Calu3 (cell line): ENCODE measurements around the gene MSL2. TPM values are rescaled to one million over a fixed set of nuclear protein-coding genes. Genes with fewer than 3 reads are reported as not detected.

Experiments
- BruUV-seq: library from RNA; stranded (reverse); fragments of 400-500 nt; replicated peaks from 2 replicates; lab custom pipeline; 2021; lab: Mats Ljungman, UMichigan
- CTCF ChIA-PET: fragments of 300-600 bp; sonication (Branson Sonifier 250); formaldehyde crosslinking; loops from one replicate; lab custom pipeline; 2022; ENCODE audit warnings: antibody characterized with exemption; lab: Charles Lee
- DNase-seq: peaks from one replicate; pipeline ENCODE4 v3.0.0; 2022
- H3K27ac Mint-ChIP-seq: one replicate; pipeline ENCODE4 v1.8.0; 2022; ENCODE audit warnings: mixed read lengths; ENCODE audit not compliant: unreplicated experiment
- H3K27me3 Mint-ChIP-seq: one replicate; pipeline ENCODE4 v1.8.0; 2022; ENCODE audit warnings: mixed read lengths; ENCODE audit not compliant: unreplicated experiment
- H3K36me3 Mint-ChIP-seq: one replicate; pipeline ENCODE4 v1.8.0; 2022; ENCODE audit warnings: mild to moderate bottlenecking, moderate library complexity, mixed read lengths; ENCODE audit not compliant: insufficient read depth, unreplicated experiment
- H3K4me1 Mint-ChIP-seq: one replicate; pipeline ENCODE4 v1.8.0; 2022; ENCODE audit warnings: mild to moderate bottlenecking, low read depth, mixed read lengths; ENCODE audit not compliant: unreplicated experiment
- H3K4me3 Mint-ChIP-seq: one replicate; pipeline ENCODE4 v1.8.0; 2022; ENCODE audit warnings: mild to moderate bottlenecking, low read depth, moderate library complexity, mixed read lengths; ENCODE audit not compliant: unreplicated experiment
- H3K9me3 Mint-ChIP-seq: one replicate; pipeline ENCODE4 v1.8.0; 2022; ENCODE audit warnings: low read depth, mixed read lengths; ENCODE audit not compliant: unreplicated experiment
- CTCF ChIP-seq: fragments of 200-600 bp; IDR thresholded peaks from one replicate; pipeline ENCODE4 v1.8.0; 2022; ENCODE audit warnings: antibody characterized with exemption; ENCODE audit not compliant: unreplicated experiment
- intact Hi-C: fragments of 100-400 bp; cut with micrococcal nuclease; formaldehyde crosslinking; loops from one replicate; pipeline ENCODE4 v1.10.0; 2022; ENCODE audit not compliant: unreplicated experiment
- total RNA-seq: library from RNA; stranded (reverse); gene quantifications from 2 replicates; pipeline ENCODE4 v1.2.3, GENCODE V29; 2022

Gene MSL2
- total RNA-seq, 1 experiment from 2014 or later: 63.9 TPM

- peak overlapping the region; percentile 78 for H3K4me3 Mint-ChIP-seq
- H3K9me3 Mint-ChIP-seq: no peaks in the 10 kb centered on the region
- no peaks in the 10 kb centered on the region for H3K27me3 Mint-ChIP-seq
- TF ChIP-seq CTCF: no peak
- intact Hi-C loops: loop anchor here (5.0 to 10.0 kb wide), 2 partner anchors 192 to 555 kb away; partner anchors contain the start of gene STAG1
- peaks cover 19% of the 10 kb centered on the region for H3K4me1 Mint-ChIP-seq
- H3K36me3 Mint-ChIP-seq: peaks cover 53% of the 10 kb centered on the region
- no peak for DNase-seq
- H3K27ac Mint-ChIP-seq: peak overlapping the region; percentile 91
- no TSS peak for BruUV-seq
- CTCF ChIA-PET: interaction anchor here (0.6 to 1.7 kb wide), 7 partner anchors 12 to 555 kb away, joined by 3 to 18 read pairs (median 4); partner anchors contain the start of gene STAG1
Observed at GRCh38 chr3:136197159-136197793, 1.1 kb upstream of the MSL2 start.

GRCh38 chr3:136196401-136197158 lies 445 bp upstream of the MSL2 start:
- CTCF ChIA-PET: interaction anchor here (0.6 to 1.7 kb wide), 19 partner anchors 9 to 556 kb away, joined by 3 to 18 read pairs (median 4); partner anchors contain the start of gene STAG1
- intact Hi-C loops: loop anchor here (1.0 to 10.0 kb wide), 3 partner anchors 54 to 556 kb away; partner anchors contain the start of genes PCCB and STAG1
- H3K27me3 Mint-ChIP-seq: no peaks in the 10 kb centered on the region
- TSS peak; percentile 72 for BruUV-seq
- no peak for TF ChIP-seq CTCF
- peaks cover 60% of the 10 kb centered on the region for H3K36me3 Mint-ChIP-seq
- H3K4me3 Mint-ChIP-seq: peak overlapping the region; percentile 78
- no peaks in the 10 kb centered on the region for H3K9me3 Mint-ChIP-seq
- peaks cover 19% of the 10 kb centered on the region for H3K4me1 Mint-ChIP-seq
- peak overlapping the region; percentile 91 for H3K27ac Mint-ChIP-seq
- DNase-seq: peak; percentile 100

GRCh38 chr3:136195258-136196063 lies 674 bp downstream of the MSL2 start:
- DNase-seq: peak; percentile 72
- peaks cover 26% of the 10 kb centered on the region for H3K4me1 Mint-ChIP-seq
- TF ChIP-seq CTCF: no peak
- peak overlapping the region; percentile 91 for H3K27ac Mint-ChIP-seq
- H3K9me3 Mint-ChIP-seq: no peaks in the 10 kb centered on the region
- H3K36me3 Mint-ChIP-seq: peaks cover 71% of the 10 kb centered on the region
- H3K4me3 Mint-ChIP-seq: peak overlapping the region; percentile 78
- CTCF ChIA-PET: interaction anchor here (0.7 to 1.7 kb wide), 7 partner anchors 8 to 557 kb away, joined by 3 to 18 read pairs (median 4); partner anchors contain the start of gene STAG1
- BruUV-seq: no TSS peak
- no peaks in the 10 kb centered on the region for H3K27me3 Mint-ChIP-seq
- intact Hi-C loops: loop anchor here (1.0 to 10.0 kb wide), 4 partner anchors 49 to 557 kb away; partner anchors contain the start of genes PCCB and STAG1
